Stimulated activated CD4-positive, alpha-beta T cell treated with anti-CD3 and anti-CD28 coated beads, Interleukin-15, amount 100 ng/mL, for 1 hour (primary cell): ENCODE results near the gene ZNF618.
"Not testable (repeated sequence)": the region's sequence is repeated elsewhere in the genome, so short reads cannot be mapped to it uniquely, and the experiment has no call there.

Source experiments
- DNase-seq, 2 donors: peaks; one replicate each; pipeline ENCODE4 v3.0.0-alpha.2; 2020; ENCODE audit warnings: low read depth in 1 of 2, low spot score in 1 of 2

Gene ZNF618

GRCh38 chr9:113985968-113986585 is 110.0 kb downstream of the ZNF618 start:
- no peak for DNase-seq

GRCh38 chr9:113986931-113987330 is 110.8 kb downstream of the ZNF618 start:
- DNase-seq: no peak

DNA sequence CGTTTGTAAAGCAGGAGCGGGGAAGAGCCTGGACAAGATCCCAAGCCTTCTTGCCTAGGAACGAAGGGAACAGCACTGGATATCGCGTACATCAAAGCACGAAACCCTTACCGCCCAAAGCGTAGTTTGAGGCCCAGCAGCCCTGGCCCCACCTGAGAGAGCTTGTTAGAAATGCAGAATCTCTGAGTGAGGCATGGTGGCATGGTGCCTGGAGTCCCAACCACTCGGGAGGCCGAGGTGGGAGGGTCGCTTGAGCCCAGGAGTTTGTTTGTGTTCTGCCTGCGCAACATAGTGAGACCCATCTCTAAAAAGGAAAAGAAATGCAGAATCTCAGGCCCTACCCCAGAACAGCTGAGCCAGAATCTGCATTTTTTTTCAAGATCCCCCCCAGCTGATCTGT is 111.4 kb downstream of the ZNF618 start:
- no peak for DNase-seq

GRCh38 chr9:113988385-113989016 is 112.4 kb downstream of the ZNF618 start:
- DNase-seq: no peak

GRCh38 chr9:113989017-113989713 is 113.1 kb downstream of the ZNF618 start:
- no peak for DNase-seq

GRCh38 chr9:113989714-113990569 is 113.8 kb downstream of the ZNF618 start:
- DNase-seq: no peak

GRCh38 chr9:113990570-113990907 is 114.4 kb downstream of the ZNF618 start:
- no peak for DNase-seq

GRCh38 chr9:113990975-113991471 is 114.9 kb downstream of the ZNF618 start:
- DNase-seq: no peak

GRCh38 chr9:113991714-113992113 is 115.6 kb downstream of the ZNF618 start:
- no peak for DNase-seq

DNA sequence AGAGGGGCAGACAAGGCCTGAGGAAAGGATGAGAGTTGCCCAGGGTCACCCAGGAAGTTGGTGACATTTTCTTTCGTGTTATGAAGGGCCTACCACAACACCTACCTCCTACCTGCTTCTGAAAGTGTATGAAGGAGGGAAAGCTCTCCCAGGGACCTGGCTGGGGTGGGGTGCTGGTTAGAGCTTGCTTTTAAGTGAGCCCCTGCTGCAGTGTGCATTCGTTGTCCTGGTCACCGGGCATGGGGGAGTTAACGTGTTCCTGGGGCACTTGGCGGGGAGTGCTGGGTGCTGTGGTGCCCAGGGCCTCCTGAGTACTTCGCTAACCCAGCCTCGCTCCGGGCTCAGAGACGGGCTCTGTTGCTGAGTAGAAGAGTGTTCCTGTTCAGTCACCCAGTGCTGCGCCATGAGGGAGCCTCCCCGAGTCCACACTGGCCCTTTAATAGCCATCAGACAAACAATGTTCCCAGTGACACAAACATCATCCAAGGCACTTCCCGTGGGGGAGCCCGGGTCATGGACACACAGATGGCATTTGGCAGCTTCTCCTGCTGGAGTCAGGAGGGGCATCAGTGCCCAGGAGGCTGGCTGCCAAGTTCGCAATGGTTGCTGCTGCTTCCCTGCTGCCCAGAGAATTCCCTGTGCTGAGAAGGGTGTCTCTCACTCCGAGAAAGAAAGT is 116.3 kb downstream of the ZNF618 start:
- no peak for DNase-seq

- no peak for DNase-seq
Observed at GRCh38 chr9:113992994-113993393, 116.9 kb downstream of the ZNF618 start.

GRCh38 chr9:113993838-113994540 is 117.9 kb downstream of the ZNF618 start:
- no peak for DNase-seq

DNA sequence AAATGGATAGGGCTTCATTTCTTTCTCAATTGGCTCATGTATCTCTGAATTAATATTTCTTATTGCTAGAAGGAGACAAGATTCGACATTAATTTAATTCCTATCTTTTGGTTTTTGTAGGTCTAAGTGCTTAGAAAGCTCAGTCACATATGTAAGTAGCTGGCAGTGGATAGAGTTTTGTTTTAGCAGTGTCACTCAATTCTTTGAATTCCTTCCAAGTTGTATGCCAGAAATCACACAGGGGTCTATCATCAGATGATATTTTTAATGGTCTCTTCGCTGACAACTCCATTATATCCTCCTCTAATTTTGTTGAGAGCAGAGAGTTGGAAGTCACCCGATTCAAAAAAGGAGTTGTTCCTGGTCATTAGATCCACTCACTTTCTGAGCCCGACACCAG is 119.3 kb downstream of the ZNF618 start:
- no peak for DNase-seq

DNA sequence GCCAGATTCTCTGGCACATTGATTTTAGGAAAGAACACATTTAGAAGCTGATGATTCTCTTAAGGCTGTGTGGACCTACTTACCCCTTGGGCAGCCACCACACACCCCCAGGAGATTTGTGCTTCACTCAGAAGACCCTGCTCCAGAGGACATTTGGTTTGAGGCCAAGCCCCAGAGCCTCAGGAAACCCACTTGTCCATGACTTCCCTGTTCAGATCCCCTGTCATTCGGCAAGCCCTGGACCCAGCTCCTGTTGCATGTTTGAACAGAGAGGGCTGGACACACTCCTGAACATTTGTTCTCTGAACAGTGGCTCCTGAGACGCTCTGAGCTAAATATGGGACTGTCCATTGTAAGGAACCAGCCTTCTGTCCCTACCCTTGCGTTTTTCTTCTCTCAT is 119.9 kb downstream of the ZNF618 start:
- DNase-seq: no peak

GRCh38 chr9:113996531-113997001 is 120.5 kb downstream of the ZNF618 start:
- DNase-seq: no peak

DNA sequence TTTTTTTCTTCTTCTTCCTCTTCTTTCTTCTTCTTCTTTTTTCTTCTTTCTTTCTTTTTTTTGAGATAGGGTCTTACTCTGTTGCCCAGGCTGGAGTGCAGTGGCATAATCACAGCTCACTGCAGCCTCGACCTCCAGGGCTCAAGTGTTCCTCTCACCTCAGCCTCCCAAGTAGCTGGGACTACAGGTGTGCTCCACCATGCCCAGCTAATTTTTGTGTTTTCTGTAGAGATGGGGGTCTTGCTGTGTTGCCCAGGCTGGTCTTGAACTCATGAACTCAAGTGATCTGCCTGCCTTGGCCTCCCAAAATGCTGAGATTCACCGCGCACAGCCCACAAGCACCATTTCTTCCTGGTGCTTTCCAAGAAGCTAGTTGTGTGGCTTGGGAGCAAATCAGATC is 121.0 kb downstream of the ZNF618 start:
- DNase-seq: not testable (repeated sequence)

GRCh38 chr9:113997610-113998009 is 121.5 kb downstream of the ZNF618 start:
- no peak for DNase-seq

DNA sequence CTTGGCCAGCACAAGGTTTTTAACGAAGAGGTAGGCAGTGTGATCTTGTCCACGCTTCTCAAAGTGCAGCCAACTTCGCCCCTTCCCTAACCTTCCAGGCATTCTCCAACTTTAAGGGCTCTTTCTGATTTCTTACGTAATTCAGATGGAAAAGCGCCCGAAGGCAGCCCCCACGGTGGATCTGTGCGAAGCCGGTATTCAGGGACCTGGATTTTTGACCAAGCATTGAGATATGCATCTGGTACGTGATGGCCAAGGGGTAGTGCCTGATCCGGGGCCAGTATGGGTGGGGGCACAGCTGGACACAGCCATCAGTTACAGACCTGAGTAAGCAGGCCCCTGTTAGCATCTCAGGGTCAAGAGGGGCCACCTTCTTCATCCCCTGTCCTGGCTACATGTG is 122.0 kb downstream of the ZNF618 start:
- DNase-seq: no peak

DNA sequence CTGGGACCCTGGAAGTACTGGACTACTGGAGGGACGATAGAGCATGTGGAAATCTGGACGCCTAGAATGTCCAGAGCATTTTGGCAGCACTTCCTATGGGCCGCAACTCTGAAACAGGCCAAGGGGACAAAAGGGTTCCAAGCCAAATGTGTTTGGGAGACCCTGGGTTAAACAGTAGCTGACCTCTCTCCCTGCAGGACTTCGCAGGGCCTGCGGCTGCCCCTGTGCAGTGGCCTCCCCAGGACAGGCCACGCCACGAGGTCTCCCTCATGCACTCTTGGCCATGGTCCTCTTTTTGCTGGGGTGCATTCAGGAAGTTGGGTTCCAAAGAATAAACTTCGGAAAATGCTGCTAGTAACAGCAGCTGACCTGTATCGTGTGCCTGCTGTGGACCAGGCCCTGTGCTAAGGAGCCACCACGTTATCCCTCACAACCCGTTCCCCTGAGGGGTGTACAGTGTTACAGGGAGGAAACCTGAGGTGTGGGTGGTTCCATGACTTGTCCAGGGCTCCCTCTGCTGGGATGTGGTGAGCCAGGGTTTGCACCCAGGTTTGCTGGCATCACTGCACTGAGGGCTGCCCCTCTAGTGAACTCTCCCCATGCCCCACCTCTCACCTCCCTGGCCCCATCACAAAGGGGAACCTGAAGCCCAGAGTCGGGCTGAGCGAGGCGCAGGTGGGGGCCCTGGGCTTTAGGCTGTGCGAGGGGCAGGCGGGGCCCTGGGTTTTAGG is 122.6 kb downstream of the ZNF618 start:
- DNase-seq: no peak
